Activated naive CD8-positive, alpha-beta T cell treated with anti-CD3 and anti-CD28 coated beads, Interleukin-2, amount 50 U/mL, for 24 hours (primary cell): ENCODE results near the gene DNMBP.
"Not testable (repeated sequence)": the region's sequence is repeated elsewhere in the genome, so short reads cannot be mapped to it uniquely, and the experiment has no call there.

Source experiments
- ATAC-seq: fragments of 150-1000 bp; cut with Tn5 transposase; one replicate; pipeline ENCODE4 v1.10.0; 2021
- DNase-seq: peaks from one replicate; pipeline ENCODE4 v3.0.0; 2021
- H3K27ac Mint-ChIP-seq: one replicate; pipeline ENCODE4 v1.8.0; 2021; ENCODE audit warnings: mild to moderate bottlenecking, mixed read lengths
- H3K27me3 Mint-ChIP-seq: one replicate; pipeline ENCODE4 v1.8.0; 2021; ENCODE audit warnings: mixed read lengths
- H3K36me3 Mint-ChIP-seq: one replicate; pipeline ENCODE4 v1.8.0; 2021; ENCODE audit warnings: low read depth, mixed read lengths
- H3K4me1 Mint-ChIP-seq: one replicate; pipeline ENCODE4 v1.8.0; 2021; ENCODE audit warnings: mixed read lengths
- H3K4me3 Mint-ChIP-seq: one replicate; pipeline ENCODE4 v1.8.0; 2021; ENCODE audit warnings: mild to moderate bottlenecking, moderate library complexity, mixed read lengths
- H3K9me3 Mint-ChIP-seq: one replicate; pipeline ENCODE4 v1.8.0; 2021; ENCODE audit warnings: mixed read lengths

The DNMBP gene

GRCh38 chr10:100007231-100008141, 2.3 kb downstream of the DNMBP start:
- no peaks in the 10 kb centered on the region for H3K9me3 Mint-ChIP-seq
- no peak overlapping the region for H3K27ac Mint-ChIP-seq
- no peak for ATAC-seq
- no peak for DNase-seq
- peaks cover 6% of the 10 kb centered on the region for H3K27me3 Mint-ChIP-seq
- no peaks in the 10 kb centered on the region for H3K36me3 Mint-ChIP-seq
- peak overlapping the region; percentile 6 for H3K4me3 Mint-ChIP-seq
- peaks cover 47% of the 10 kb centered on the region for H3K4me1 Mint-ChIP-seq

- Mint-ChIP-seq H3K9me3 (no peaks in the 10 kb centered on the region), H3K27ac (peak overlapping the region; percentile 29), H3K27me3 (peaks cover 6% of the 10 kb centered on the region), H3K36me3 (no peaks in the 10 kb centered on the region), H3K4me3 (peak overlapping the region; percentile 3), H3K4me1 (peaks cover 47% of the 10 kb centered on the region)
- no peak for DNase-seq
- ATAC-seq: peak; percentile 84
These were observed 3.4 kb downstream of the DNMBP start for GRCh38 chr10:100006243-100006886.

GRCh38 chr10:100004805-100005510, 4.8 kb downstream of the DNMBP start:
- H3K4me3 Mint-ChIP-seq: no peak overlapping the region

GRCh38 chr10:100000109-100000644, 9.6 kb downstream of the DNMBP start:
- DNase-seq (no peak), ATAC-seq (no peak)
- H3K27me3 Mint-ChIP-seq: no peaks in the 10 kb centered on the region
- no peak overlapping the region for H3K27ac Mint-ChIP-seq
- no peaks in the 10 kb centered on the region for H3K9me3 Mint-ChIP-seq
- H3K4me1 Mint-ChIP-seq: peaks cover 10% of the 10 kb centered on the region
- H3K4me3 Mint-ChIP-seq: no peak overlapping the region
- peaks cover 2% of the 10 kb centered on the region for H3K36me3 Mint-ChIP-seq

More at GRCh38 chr10:100004805-100005510, 4.8 kb downstream of the DNMBP start:
- peaks cover 39% of the 10 kb centered on the region for H3K4me1 Mint-ChIP-seq
- H3K36me3 Mint-ChIP-seq: no peaks in the 10 kb centered on the region
- H3K27ac Mint-ChIP-seq: no peak overlapping the region
- no peaks in the 10 kb centered on the region for H3K9me3 Mint-ChIP-seq
- ATAC-seq: no peak
- no peaks in the 10 kb centered on the region for H3K27me3 Mint-ChIP-seq
- DNase-seq: no peak

GRCh38 chr10:99999319-100000108, 10.2 kb downstream of the DNMBP start:
- H3K27ac Mint-ChIP-seq: no peak overlapping the region
- peaks cover 2% of the 10 kb centered on the region for H3K36me3 Mint-ChIP-seq
- H3K4me1 Mint-ChIP-seq: peaks cover 14% of the 10 kb centered on the region
- H3K4me3 Mint-ChIP-seq: no peak overlapping the region
- no peaks in the 10 kb centered on the region for H3K27me3 Mint-ChIP-seq
- DNase-seq (no peak), ATAC-seq (no peak)
- H3K9me3 Mint-ChIP-seq: no peaks in the 10 kb centered on the region

- H3K27me3 Mint-ChIP-seq: no peaks in the 10 kb centered on the region
- no peak overlapping the region for H3K4me3 Mint-ChIP-seq
- H3K36me3 Mint-ChIP-seq: peaks cover 2% of the 10 kb centered on the region
- ATAC-seq (no peak), DNase-seq (no peak)
- H3K27ac Mint-ChIP-seq: no peak overlapping the region
- no peaks in the 10 kb centered on the region for H3K9me3 Mint-ChIP-seq
- peaks cover 20% of the 10 kb centered on the region for H3K4me1 Mint-ChIP-seq
These were observed 10.9 kb downstream of the DNMBP start for GRCh38 chr10:99998889-99999288.

- no peaks in the 10 kb centered on the region for H3K9me3 Mint-ChIP-seq
- DNase-seq: no peak
- no peak for ATAC-seq
- H3K36me3 Mint-ChIP-seq: peaks cover 2% of the 10 kb centered on the region
- H3K27me3 Mint-ChIP-seq: no peaks in the 10 kb centered on the region
- H3K4me1 Mint-ChIP-seq: peaks cover 26% of the 10 kb centered on the region
- no peak overlapping the region for H3K27ac Mint-ChIP-seq
- H3K4me3 Mint-ChIP-seq: no peak overlapping the region
These were observed 12.8 kb downstream of the DNMBP start for GRCh38 chr10:99996671-99997648.

GRCh38 chr10:99995713-99996112, 14.0 kb downstream of the DNMBP start:
- Mint-ChIP-seq H3K27me3 (no peaks in the 10 kb centered on the region), H3K4me1 (peaks cover 26% of the 10 kb centered on the region), H3K27ac (no peak overlapping the region), H3K4me3 (no peak overlapping the region), H3K36me3 (peaks cover 2% of the 10 kb centered on the region), H3K9me3 (no peaks in the 10 kb centered on the region)
- DNase-seq: no peak
- no peak for ATAC-seq

- H3K4me3 Mint-ChIP-seq: no peak overlapping the region
- peaks cover 26% of the 10 kb centered on the region for H3K4me1 Mint-ChIP-seq
- H3K9me3 Mint-ChIP-seq: no peaks in the 10 kb centered on the region
- peaks cover 2% of the 10 kb centered on the region for H3K36me3 Mint-ChIP-seq
- no peak overlapping the region for H3K27ac Mint-ChIP-seq
- no peaks in the 10 kb centered on the region for H3K27me3 Mint-ChIP-seq
- no peak for ATAC-seq
- DNase-seq: no peak
These were observed 14.5 kb downstream of the DNMBP start for GRCh38 chr10:99995269-99995668.

- H3K27ac Mint-ChIP-seq: peak overlapping the region; percentile 55
These were observed 14.9 kb downstream of the DNMBP start for GRCh38 chr10:99994801-99995200.

GRCh38 chr10:99993701-99994689, 15.8 kb downstream of the DNMBP start:
- DNase-seq: peak; percentile 70
- Mint-ChIP-seq H3K36me3 (no peaks in the 10 kb centered on the region), H3K27me3 (no peaks in the 10 kb centered on the region), H3K4me3 (peak overlapping the region; percentile 13), H3K27ac (peak overlapping the region; percentile 74), H3K4me1 (peaks cover 24% of the 10 kb centered on the region), H3K9me3 (no peaks in the 10 kb centered on the region)
- peak; percentile 96 for ATAC-seq

More at GRCh38 chr10:99994801-99995200, 14.9 kb downstream of the DNMBP start:
- H3K4me3 Mint-ChIP-seq: no peak overlapping the region
- DNase-seq (no peak), ATAC-seq (no peak)
- peaks cover 2% of the 10 kb centered on the region for H3K36me3 Mint-ChIP-seq
- no peaks in the 10 kb centered on the region for H3K27me3 Mint-ChIP-seq
- H3K9me3 Mint-ChIP-seq: no peaks in the 10 kb centered on the region
- peaks cover 24% of the 10 kb centered on the region for H3K4me1 Mint-ChIP-seq

- DNase-seq, ATAC-seq, H3K36me3 Mint-ChIP-seq, H3K27me3 Mint-ChIP-seq, H3K27ac Mint-ChIP-seq, H3K9me3 Mint-ChIP-seq, H3K4me3 Mint-ChIP-seq: not testable (repeated sequence)
- H3K4me1 Mint-ChIP-seq: peaks cover 15% of the 10 kb centered on the region
These were observed 24.1 kb downstream of the DNMBP start for GRCh38 chr10:99985637-99986036.
